NCI-H2029 treated with DMSO at 0.1 percent for 48 hours (cell line): ENCODE data around the gene CDH4.

ENCODE experiments used
- DNase-seq: peaks from one replicate; lab custom pipeline; 2025; lab: John Stamatoyannopoulos, UW

CDH4 gene

GRCh38 chr20:61736001-61736635, 484.1 kb downstream of the CDH4 start:
- DNase-seq, result no peak

- no peak for DNase-seq
Observed at GRCh38 chr20:61736751-61737310, 484.8 kb downstream of the CDH4 start.

GRCh38 chr20:61737346-61737745, 485.3 kb downstream of the CDH4 start:
- no peak for DNase-seq

- no peak for DNase-seq
Observed at GRCh38 chr20:61737812-61738443, 485.9 kb downstream of the CDH4 start.

- no peak for DNase-seq
Observed at GRCh38 chr20:61738601-61739069, 486.6 kb downstream of the CDH4 start.

- DNase-seq, result no peak
Observed at GRCh38 chr20:61739086-61739831, 487.2 kb downstream of the CDH4 start.

GRCh38 chr20:61739832-61740118, 487.7 kb downstream of the CDH4 start:
- DNase-seq, result no peak

- no peak for DNase-seq
Observed at GRCh38 chr20:61742097-61742825, 490.2 kb downstream of the CDH4 start.

- no peak for DNase-seq
Observed at GRCh38 chr20:61743606-61744005, 491.5 kb downstream of the CDH4 start.

- DNase-seq, result no peak
Observed at GRCh38 chr20:61744691-61745396, 492.8 kb downstream of the CDH4 start.

- no peak for DNase-seq
Observed at GRCh38 chr20:61745397-61746146, 493.5 kb downstream of the CDH4 start.

- no peak for DNase-seq
Observed at GRCh38 chr20:61746147-61746646, 494.1 kb downstream of the CDH4 start.

GRCh38 chr20:61746781-61747180, 494.7 kb downstream of the CDH4 start:
- DNase-seq, result no peak

- DNase-seq, result no peak
Observed at GRCh38 chr20:61748376-61748775, 496.3 kb downstream of the CDH4 start.

GRCh38 chr20:61749406-61750075, 497.5 kb downstream of the CDH4 start:
- no peak for DNase-seq

GRCh38 chr20:61750093-61750492, 498.0 kb downstream of the CDH4 start:
- DNase-seq, result no peak

- no peak for DNase-seq
Observed at GRCh38 chr20:61752576-61752975, 500.5 kb downstream of the CDH4 start.

- no peak for DNase-seq
Observed at GRCh38 chr20:61753316-61753942, 501.4 kb downstream of the CDH4 start.
